Mesothelial cell of epicardium (in vitro differentiated cells): Measurements from ENCODE around the gene OLFML1. TPM values are rescaled to one million over a fixed set of nuclear protein-coding genes. Genes with fewer than 3 reads are reported as not detected.

Experiments
- DNase-seq, 2 experiments: peaks; one replicate each; pipeline ENCODE4 v3.0.0; 2021; ENCODE audit warnings: low spot score in 2 of 2; ENCODE audit not compliant: unreplicated experiment in 2 of 2
- H3K27ac Mint-ChIP-seq: 2 replicates; pipeline ENCODE4 v1.8.0; 2021; ENCODE audit warnings: mixed read lengths
- H3K27me3 Mint-ChIP-seq: 2 replicates; pipeline ENCODE4 v1.8.0; 2021; ENCODE audit warnings: low read depth, mixed read lengths
- H3K36me3 Mint-ChIP-seq: 2 replicates; pipeline ENCODE4 v1.8.0; 2021; ENCODE audit warnings: mixed read lengths
- H3K4me1 Mint-ChIP-seq: 2 replicates; pipeline ENCODE4 v1.8.0; 2021; ENCODE audit warnings: mixed read lengths
- H3K4me3 Mint-ChIP-seq: 2 replicates; pipeline ENCODE4 v1.8.0; 2021; ENCODE audit warnings: mild to moderate bottlenecking, moderate library complexity, mixed read lengths
- H3K9me3 Mint-ChIP-seq: 2 replicates; pipeline ENCODE4 v1.8.0; 2021; ENCODE audit warnings: mixed read lengths
- CTCF ChIP-seq: fragments of 200-600 bp; sonication (generic); IDR thresholded peaks from one replicate; pipeline ENCODE4 v1.5.0; 2021; ENCODE audit warnings: antibody characterized with exemption; ENCODE audit not compliant: unreplicated experiment
- total RNA-seq: library from RNA; stranded (reverse); gene quantifications from 3 replicates; pipeline ENCODE4 v1.2.1, GENCODE V29; 2021

Gene OLFML1
- total RNA-seq = 45.3 to 47.7 TPM (median 45.6 TPM) in 3 replicates

GRCh38 chr11:7485186-7486097 lies at the start of gene OLFML1:
Gene OLFML1 (plus strand): TSS chr11:7485506. CDS start chr11:7485876, 370 bp downstream.
- H3K9me3 Mint-ChIP-seq = no peaks in the 10 kb centered on the region
- no peak for DNase-seq
- peak within 1 kb of the TSS; percentile 72 for H3K4me3 Mint-ChIP-seq
- no peak for TF ChIP-seq CTCF
- H3K27me3 Mint-ChIP-seq = no peaks in the 10 kb centered on the region
- no peak within 1 kb of the TSS for H3K27ac Mint-ChIP-seq
- H3K4me1 Mint-ChIP-seq = peaks cover 39% of the 10 kb centered on the region
- H3K36me3 Mint-ChIP-seq = peaks cover 14% of the 10 kb centered on the region

GRCh38 chr11:7436146-7436545 lies 49.2 kb upstream of the OLFML1 start:
- DNase-seq = no peak
- H3K27ac Mint-ChIP-seq = peak overlapping the region; percentile 57
- TF ChIP-seq CTCF = no peak
- no peaks in the 10 kb centered on the region for H3K27me3 Mint-ChIP-seq
- no peak overlapping the region for H3K4me3 Mint-ChIP-seq
- peaks cover 10% of the 10 kb centered on the region for H3K4me1 Mint-ChIP-seq
- H3K9me3 Mint-ChIP-seq = no peaks in the 10 kb centered on the region
- H3K36me3 Mint-ChIP-seq = peaks cover 10% of the 10 kb centered on the region

- Mint-ChIP-seq H3K4me3 (no peak overlapping the region), H3K27me3 (no peaks in the 10 kb centered on the region), H3K4me1 (peaks cover 10% of the 10 kb centered on the region), H3K36me3 (peaks cover 10% of the 10 kb centered on the region), H3K27ac (peak overlapping the region; percentile 76), H3K9me3 (no peaks in the 10 kb centered on the region)
- no peak for TF ChIP-seq CTCF
- no peak for DNase-seq
Observed at GRCh38 chr11:7436657-7437056, 48.6 kb upstream of the OLFML1 start.

GRCh38 chr11:7437696-7438095 lies 47.6 kb upstream of the OLFML1 start:
- Mint-ChIP-seq H3K4me3 (no peak overlapping the region), H3K27ac (no peak overlapping the region), H3K36me3 (peaks cover 10% of the 10 kb centered on the region), H3K9me3 (no peaks in the 10 kb centered on the region), H3K27me3 (no peaks in the 10 kb centered on the region), H3K4me1 (peaks cover 10% of the 10 kb centered on the region)
- DNase-seq = no peak
- no peak for TF ChIP-seq CTCF

GRCh38 chr11:7439746-7440320 lies 45.5 kb upstream of the OLFML1 start:
- Mint-ChIP-seq H3K9me3 (no peaks in the 10 kb centered on the region), H3K4me1 (peaks cover 20% of the 10 kb centered on the region), H3K36me3 (peaks cover 10% of the 10 kb centered on the region), H3K27ac (no peak overlapping the region), H3K4me3 (no peak overlapping the region), H3K27me3 (no peaks in the 10 kb centered on the region)
- no peak for TF ChIP-seq CTCF
- DNase-seq = no peak
